Measurements from ENCODE around the gene HSPB9.

HSPB9 gene

DNA sequence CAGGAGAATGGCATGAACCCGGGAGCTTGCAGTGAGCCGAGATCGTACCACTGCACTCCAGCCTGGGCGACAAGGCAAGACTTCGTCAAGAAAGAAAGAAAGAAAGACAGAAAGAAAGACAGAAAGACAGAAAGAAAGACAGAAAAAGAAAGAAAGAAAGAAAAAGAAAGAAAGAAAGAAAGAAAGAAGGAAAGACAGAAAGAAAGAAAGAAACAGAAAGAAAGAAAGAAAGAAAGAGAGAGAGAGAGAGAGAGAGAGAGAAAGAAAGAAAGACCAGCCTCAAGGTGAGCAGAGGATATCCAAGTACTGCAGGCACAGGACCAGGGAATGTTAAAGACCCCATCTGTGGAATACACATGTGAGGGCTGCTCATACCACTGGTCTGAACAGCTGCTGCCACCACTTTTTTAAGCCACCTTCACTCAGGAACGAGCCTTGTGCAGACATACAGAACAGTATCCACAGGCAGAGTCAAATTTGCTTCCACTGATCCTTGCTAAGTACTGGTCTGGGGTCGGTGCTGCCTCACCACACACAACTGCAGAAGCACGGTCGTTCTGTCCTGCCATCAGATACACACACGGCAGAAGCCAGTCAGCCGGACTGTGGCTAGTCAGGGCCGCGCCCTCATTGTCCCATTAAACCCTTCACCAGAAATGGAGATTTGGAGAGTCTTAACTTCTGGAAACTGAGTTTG lies 24.5 kb downstream of the HSPB9 start:
- no peak for DNase-seq

DNA sequence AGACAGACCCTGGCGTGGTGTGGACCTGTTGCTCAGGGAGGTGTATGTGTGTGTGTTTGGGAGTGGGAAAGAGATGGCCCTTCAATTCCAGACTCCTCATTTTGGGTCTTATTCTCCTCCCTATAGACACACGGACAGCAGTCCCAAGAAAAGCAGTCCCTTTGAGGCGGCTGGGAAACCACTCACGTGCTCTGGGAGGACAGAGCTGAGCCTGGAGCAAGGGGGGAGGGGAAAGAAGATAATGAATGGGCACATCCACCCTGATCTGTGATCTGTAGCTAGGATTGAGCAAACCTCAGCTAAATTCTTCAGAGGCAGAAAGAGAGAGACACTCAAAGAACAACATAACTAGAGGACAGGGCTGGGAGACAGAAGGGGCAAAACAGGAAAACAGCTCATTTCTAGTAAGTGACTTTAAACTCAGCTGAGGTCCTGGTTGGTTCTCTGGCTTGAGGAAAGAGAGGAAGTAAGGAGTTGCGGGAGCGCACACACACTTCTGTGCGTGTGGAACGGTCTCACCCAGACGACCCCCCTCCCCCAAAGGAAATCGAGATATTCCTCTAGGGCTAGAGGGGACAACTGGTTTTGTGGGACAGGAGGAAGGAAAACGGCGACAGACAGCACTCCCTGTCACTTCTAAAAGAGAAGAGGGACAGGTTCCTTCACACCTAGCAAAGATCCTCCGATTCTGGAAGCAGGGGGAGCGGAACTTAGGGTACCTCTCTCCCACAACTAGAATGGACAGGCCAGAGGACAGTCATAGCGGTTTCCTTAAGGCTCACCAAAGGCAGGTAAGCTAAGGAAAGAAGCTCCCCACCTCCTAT lies 31.5 kb downstream of the HSPB9 start:
- DNase-seq = no peak

DNA sequence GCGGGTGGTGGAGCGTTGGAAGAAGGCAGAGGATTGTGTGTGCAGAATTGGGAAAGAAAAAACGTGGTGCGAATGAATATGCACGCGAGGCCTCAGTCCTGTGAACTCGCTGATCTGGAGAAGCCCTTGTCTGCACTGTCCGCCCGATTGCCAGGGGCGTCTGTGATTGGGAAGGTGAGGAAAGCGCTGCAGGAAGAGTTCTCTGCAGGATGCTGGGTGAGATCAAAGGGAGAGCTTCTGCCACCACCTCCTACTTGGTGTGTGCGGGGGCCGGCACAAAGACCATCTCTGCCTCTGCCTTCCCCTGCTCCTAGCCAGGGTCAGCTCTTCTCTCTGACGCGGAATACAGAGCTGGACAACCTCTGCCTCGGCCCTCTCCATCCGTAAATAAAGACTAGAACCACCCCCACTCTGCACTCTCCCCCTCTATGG lies 33.0 kb downstream of the HSPB9 start:
- peak; percentile 34 for DNase-seq

DNA sequence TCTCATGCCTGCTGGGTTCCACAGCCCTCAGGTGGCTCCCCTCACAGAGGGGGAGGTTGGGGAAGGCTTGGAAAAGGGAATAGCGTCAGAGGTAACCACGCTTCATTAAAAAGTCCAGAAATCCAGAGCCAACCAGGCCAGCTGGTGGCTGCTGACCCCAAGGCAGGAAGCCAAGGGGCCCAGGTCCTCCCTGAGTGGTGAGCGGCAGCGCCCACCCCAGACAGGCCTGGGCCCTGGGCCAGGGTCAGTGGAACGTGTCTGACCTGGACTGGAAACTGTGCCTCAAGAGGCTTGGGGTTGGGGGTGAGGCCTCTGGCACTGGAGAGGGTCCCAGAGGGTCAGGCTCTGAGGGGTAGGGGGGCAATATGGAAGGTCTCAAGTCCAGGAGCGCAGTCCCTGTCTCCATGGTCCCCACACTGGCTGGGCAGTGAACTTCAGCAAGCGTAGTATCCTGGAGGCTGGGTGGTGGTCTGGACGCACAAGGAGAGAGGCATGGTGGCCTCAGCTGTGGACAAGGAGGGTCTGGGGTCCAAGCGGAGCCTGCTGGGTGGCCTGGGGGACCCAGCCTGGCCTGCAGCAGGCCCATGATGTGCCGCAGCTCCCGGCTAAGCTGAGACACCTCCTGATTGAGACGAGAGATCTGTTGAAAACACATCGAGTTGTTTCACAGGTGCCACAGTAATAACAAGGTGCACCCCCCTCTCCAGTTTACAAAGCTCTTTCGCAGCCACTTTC lies 37.4 kb downstream of the HSPB9 start:
- DNase-seq = no peak

DNA sequence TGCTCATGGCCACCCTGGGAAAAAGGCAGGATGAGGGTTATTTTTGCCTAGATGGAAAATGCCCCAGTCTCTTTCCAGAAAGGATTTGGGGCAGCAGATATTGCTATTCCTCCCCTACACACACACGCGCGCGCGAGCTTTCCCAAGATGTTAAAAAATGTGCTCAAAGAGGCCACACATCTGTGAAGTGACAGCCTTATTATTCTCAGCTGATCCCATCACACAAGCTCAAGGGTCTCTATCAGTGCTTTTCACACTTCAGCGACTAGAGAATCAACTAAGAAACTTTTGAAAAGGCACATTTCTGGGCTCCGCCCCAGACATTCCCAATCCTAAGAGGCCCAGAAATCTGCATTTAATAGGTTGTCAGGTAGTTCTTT lies 37.9 kb downstream of the HSPB9 start:
- DNase-seq = no peak

DNA sequence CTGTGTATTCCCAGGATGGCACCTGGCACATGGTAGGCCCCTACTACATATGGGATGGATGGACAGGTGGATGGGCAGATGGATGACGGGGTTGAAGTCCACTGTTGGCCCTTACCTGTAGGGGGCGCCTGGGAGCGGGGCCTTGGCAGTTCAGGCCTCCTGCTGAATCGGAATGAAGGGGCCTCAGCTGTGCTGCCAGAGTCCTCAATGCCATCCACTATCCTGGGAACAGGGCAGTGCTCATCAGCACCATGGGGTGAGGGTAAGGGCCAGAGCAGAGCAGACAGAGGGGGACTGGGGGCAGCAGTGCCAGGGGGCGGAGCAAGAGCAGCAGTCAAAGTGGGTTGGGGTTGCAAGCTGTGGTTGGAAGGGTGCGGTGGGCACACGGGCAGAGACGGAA lies 40.5 kb downstream of the HSPB9 start:
- DNase-seq = no peak

DNA sequence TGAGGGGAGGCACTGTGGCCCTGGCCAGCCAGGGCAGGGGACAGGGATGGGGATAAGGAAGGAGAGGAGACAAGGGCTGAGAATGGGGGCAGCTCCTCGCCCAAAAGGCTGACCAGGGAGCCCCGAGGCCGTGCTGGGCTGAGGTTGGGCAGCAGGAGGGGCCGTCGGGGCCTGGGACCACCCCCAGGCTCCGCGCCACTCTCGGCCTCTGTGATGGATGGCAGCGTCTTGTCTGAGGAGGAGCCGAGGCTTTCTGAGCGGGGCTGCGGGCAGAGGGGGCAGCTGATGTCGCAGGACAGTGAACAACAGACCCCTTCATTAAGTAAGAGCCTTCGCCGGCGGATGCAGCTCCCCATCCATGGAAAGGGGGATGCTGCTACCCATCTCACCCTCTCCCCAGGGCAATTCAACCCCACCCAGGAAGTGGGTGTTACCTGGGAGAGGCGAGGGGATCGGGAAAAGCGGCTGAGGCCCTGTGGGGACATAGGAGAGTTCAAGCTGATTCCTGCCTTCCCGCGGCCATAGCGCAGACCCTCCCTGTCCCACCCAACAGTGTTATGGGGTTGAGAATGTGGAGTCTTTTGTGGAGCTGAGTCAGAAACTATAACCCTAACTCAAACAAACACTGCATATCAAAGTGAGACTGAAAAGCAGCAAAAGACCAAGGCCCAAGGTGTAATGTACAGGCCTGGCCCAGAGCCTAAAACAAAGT lies 41.2 kb downstream of the HSPB9 start:
- no peak for DNase-seq

DNA sequence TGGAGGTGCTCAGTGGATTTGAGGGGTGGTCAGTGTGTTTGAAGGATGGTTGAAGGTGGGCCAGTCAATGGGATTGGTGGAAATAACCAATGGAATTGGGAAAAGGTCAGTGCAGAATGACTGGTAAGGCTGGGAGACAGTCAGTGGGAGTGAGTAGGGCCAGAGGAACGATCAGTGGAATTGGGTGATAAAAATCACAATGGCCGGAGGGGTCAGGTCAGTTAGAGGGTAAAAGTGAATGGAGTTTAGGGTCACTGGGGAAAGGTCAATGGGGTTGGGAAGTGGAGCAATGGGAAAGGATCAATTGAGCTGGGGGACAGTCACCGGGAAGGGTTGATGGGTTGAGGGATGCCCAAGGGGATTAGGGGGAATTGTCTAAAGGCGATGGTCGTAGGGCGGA lies 43.1 kb downstream of the HSPB9 start:
- no peak for DNase-seq

DNA sequence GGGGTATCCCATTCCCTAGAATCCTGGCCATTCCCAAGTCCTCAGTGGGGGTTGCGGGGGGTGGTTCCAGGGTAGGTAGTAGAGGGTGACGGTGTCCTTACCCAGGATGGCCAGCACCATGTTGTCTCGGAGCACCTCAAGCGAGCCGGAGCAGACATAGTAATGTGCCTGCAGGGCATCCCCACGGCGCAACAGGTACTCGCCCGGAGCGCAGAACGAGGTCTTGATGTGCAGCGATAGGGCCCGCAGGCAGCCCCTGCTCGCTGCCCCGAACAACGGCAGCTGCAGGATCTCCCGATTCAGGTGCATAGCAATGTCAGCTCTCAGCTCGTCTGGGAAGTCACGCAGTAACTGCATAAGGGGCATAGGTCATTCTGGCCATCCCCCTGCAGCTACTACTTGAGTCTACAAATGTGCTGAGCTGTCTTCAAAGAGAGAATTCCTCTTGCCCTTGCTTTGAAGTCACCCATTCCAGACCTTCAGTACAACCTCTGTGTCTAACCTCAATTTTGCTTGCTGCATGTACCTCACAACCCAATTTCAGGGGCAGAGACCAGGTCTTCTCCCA lies 43.7 kb downstream of the HSPB9 start:
- no peak for DNase-seq

DNA sequence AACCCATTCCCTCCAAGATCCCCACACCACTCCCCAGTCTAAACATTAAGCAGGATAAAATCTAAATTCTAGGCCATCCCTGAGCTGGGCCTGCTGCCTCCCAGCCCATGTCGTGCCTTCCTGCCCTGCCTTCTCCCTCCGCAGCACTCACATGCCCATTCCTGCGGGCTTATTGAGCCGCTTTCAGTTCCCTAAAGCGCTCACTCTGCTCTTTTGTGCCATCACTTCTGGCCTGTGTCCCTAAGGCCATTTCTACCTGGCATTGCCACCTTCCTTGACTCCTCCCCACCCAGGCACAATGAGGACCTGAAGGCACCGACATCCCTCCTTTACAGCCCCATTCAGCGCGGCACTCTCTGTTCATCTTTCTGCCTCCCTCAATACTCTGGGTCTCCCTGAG lies 45.2 kb downstream of the HSPB9 start:
- no peak for DNase-seq

DNA sequence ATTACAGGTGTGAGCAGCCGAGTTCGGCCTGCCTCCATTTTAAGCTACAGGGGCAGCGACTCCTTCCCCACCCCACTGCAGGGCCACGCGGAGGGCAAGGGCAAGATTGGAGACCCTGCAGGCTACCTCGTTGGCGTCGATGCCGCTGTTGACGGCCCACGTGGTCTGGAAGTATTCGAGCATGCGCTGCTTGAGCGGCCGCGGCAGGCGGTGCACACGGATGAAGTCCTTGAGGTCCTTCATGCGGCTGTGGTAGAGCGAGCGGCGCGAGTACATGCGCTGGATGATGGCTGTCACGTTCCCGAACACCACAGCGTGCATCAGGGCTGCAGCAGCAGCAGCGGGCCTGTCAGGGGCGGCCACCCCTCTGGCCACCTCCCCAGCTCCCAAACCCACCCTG lies 46.7 kb downstream of the HSPB9 start:
- DNase-seq = no peak

DNA sequence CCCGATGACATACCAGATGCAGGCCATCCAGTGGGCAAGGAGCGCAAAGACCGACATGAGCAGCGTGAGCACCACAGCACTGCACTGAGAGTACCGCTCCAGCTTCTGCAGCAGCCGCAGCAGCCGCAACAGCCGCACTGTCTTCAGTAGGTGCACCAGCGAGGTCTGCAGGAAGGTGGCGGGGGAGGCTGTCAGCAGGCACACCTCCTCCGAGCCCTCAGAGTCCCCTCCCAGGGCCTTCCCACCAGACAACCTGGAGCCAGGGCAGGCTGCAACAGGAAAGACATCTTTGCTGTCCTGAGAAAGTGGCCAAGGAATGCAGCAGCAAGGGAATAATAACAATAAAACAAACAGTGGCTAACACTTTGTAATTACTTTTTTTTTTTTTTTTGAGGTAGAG lies 49.2 kb downstream of the HSPB9 start:
- no peak for DNase-seq
